GM15510 (cell line): Measurements from ENCODE around the gene ZCCHC7.
A peak's percentile ranks its signal among the peaks of the same experiment; 100 is the strongest.

Experiments
- POLR2A ChIP-seq: IDR thresholded peaks from 3 replicates; pipeline ENCODE4 v1.6.1; 2011; ENCODE audit warnings: borderline replicate concordance; ENCODE audit not compliant: insufficient read length; ENCODE audit errors: extremely low read depth

Gene ZCCHC7

GRCh38 chr9:37369671-37370070 lies 249.3 kb downstream of the ZCCHC7 start:
- TF ChIP-seq POLR2A = peak; percentile 68

DNA sequence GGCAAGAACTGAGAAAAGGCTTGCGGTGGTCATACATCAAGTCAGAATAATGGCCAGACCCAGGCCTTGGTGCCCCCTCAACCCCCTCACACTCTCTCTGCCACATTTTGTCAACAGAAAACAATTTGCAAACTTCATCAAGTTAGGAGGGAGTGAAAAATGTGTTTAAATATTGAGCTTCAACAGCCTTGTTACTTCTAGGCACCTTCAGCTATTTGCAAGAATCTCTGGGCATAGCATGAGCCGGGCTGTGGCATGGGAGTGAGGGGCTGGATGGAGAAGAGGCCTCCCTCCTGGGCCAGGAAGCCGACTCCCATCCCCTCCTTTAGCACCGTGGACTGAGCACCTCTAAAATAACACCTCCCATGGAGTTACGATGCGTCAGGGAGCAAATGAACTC lies 249.9 kb downstream of the ZCCHC7 start:
- no peak for TF ChIP-seq POLR2A

- peak; percentile 79 for TF ChIP-seq POLR2A
Observed at GRCh38 chr9:37370968-37371563, 250.7 kb downstream of the ZCCHC7 start.

DNA sequence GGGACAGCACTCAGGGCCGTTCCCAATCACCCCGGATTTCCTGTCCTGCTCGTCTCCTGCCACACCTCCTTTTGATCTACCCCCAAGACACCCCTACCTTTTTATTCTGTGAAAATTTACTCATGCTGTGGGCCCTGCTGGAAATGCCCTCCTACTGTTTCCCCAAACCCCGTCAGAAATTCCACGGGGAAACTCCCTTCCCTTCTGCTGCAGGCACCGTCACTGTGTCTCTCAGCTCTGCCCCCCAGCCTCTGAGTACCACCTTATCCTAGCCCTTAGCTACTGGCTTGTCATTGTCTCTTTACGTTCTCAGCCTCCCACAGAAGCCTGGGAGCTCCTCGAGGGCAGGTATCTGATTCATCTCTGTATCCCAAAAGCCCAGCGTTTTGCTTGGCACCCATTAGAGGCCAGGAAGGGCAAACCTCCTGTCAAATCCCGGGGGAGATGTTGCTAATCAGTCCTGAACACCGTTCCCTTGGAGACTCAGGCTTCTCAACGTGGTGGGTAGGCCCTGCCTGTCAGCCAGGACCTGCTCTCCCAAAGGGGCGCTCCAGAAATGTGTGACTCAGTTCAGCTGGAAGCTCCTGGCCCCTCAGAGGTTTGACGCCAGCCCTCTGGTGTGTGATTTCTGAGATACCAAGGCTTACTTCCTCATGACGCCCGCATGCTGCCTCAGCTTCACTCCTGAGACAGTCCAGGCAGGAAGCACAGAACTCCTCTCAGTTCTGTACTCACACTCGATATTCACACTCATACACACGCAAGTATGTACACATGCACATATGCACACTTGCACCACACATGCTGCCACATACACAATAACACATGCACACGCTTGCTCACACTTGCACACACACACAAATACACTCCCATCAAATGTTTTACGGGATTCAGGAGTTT lies 251.4 kb downstream of the ZCCHC7 start:
- peak; percentile 36 for TF ChIP-seq POLR2A

DNA sequence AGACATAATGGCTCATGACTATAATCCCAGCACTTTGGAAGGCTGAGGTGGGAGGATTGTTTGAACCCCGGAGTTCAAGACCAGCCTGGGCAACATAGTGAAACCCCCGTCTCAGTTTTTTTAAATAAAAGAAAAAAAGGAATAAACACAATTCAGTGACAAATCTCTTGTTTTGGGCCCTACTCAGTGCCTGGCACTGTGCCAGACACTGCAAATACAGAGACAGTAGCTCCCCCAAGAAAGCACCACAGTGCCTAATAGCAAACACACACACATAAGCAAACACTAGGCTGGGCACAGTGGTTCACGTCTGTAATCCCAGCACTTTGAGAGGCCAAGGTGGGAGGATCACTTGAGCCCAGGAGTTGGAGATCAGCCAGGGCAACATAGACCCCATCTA lies 252.5 kb downstream of the ZCCHC7 start:
- no peak for TF ChIP-seq POLR2A

DNA sequence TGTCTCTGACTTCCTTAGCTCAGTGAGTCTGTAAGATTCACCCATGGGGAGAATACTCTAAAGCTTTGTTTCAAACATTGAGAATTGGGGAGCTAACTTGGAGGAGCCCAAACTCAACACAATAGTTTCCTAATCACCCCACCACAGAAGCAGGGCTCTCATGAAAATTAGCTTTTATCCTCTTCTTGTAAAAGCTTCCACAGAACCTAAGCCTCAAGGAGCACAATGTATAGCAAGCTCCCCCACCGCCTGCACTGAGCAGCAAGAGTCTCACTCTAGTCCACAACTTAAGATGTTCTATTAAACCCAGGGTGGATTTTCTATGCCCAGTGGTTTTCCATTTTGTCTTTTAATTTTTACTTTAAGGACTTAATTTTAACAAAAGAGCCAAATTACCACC lies 253.2 kb downstream of the ZCCHC7 start:
- no peak for TF ChIP-seq POLR2A

DNA sequence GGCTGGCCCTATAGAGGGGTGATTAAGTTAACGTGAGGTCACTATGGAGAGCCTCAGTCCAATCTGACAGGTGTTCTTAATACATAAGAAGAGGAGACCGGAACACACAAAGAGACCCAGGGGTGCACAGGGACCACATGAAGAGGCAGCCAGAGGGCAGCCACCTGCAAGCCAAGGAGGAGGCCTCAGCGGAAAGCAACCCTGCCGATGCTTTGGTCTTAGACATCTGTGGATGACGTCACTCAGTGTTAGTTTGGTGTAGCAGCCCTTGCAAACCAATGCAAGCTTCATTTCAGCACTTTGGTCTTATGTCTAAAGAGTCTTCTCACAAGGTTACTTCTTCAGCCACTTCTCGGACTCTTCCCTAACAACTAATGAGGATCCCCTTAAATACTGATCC lies 254.5 kb downstream of the ZCCHC7 start:
- TF ChIP-seq POLR2A = peak; percentile 43

DNA sequence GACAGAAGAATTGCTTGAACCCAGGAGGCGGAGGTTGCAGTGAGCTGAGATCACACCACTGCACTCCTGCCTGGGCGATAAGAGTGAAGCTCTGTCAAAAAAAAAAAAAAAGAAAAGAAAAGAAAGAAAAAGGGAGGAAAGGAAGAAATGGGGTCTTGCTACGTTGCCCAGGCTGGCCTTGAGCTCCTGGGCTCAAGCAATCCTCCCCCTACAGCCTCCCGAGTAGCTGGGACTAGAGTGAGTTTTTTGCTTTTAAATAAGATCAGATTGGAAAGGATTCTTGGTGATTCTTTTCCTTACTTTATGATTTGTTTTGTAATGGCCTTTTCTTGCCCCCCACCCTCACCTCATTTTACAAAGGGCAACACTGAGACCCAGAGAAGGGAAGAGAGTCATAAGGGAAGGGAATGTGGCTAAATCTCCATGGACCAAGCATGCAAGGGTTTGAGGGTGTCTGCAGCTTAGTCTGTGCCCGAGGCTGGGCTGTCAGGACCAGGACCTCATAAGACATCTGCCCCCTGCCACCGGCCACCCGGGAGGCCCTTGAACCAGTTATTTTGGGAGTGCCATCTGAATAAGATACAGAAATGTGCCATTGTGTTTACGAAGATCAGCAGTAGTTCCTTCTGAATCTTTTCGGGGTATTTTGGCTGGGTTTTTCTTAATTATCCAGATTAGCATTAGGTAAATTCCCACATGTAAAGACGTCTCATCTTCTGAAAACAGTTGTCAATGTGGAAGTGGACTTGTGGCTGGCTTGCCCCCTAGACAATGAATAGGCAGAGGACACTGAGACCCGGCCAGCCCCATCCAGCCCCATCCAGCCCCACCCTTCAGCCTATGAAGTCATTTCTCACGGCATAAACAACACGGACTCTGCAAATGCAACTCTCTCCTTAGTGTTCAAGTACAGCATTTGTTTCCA lies 257.6 kb downstream of the ZCCHC7 start:
- no peak for TF ChIP-seq POLR2A

DNA sequence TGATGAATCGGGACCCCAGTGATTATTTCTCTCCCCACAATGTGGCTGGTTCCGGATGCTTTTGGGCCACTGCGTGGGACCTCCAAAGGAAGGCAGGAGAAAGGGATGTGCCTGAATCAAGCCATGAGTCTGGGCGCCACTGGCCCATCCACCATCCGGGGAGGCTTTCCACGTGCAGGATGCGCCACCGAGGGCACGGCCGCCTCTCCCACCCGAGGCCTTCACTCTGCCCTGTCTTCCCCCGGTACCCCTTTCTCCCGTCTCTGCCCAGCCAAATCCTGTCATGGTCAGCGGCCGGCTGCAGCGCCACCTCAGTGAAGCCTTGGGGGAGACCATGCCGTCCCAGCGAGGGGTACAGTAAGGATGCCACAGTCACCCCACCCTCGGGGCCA lies 258.2 kb downstream of the ZCCHC7 start:
- no peak for TF ChIP-seq POLR2A

DNA sequence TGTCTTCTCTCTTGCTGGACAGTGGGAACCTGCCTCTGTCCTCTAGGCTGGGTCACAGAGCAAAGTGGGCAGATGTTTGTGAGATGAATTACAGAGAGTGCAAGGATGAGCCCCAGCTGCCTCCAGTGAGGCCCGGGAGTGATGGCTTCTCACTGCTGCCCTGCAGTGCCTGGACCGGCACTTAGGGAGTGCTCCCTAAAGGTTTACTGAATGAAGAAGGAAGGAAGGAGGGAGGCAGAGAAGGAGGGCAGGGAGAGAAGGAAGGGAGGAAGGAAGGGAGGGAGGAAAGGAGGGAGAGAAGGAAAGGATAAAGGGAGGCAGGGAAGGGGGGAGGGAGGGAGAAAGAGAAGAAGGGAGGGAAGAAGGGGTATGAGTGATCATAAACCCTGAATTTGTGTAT lies 259.5 kb downstream of the ZCCHC7 start:
- TF ChIP-seq POLR2A = no peak

- no peak for TF ChIP-seq POLR2A
Observed at GRCh38 chr9:37380570-37380969, 260.2 kb downstream of the ZCCHC7 start.

GRCh38 chr9:37381094-37381741 lies 260.8 kb downstream of the ZCCHC7 start:
- TF ChIP-seq POLR2A = no peak

GRCh38 chr9:37382161-37382981 lies 262.0 kb downstream of the ZCCHC7 start:
- no peak for TF ChIP-seq POLR2A

DNA sequence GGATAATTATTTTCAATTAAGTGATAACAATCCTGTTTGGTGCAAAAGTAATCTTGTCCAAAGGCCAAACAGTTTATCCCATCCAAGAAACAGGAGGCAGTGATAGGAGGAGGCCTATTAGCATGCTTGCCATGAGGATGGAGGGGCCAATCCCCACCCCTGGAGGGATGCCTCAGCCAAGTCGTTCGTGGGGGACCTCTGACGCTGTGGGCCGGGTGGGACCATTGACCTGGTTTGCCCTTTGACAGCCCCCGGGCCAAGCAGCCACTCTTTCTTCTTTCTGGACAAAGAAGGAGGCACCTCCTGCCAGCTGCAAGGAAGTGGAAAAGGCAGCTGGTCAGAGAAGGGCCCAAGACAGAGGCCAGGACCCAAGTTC lies 262.6 kb downstream of the ZCCHC7 start:
- no peak for TF ChIP-seq POLR2A
